SK-N-SH (cell line): Measurements from ENCODE around the gene ATG7. TPM values are rescaled to one million over a fixed set of nuclear protein-coding genes. Genes with fewer than 3 reads are reported as not detected.
A peak's percentile ranks its signal among the peaks of the same experiment; 100 is the strongest.

Source experiments
- CTCF ChIA-PET: fragments of 300-600, 350-600 bp; formaldehyde crosslinking; extraction: SDS; loops from one replicate; lab custom pipeline; 2021; lab: Yijun Ruan, JAX
- POLR2A ChIA-PET: fragments of 350-600 bp; sonication (Branson Sonifier 250); formaldehyde crosslinking; extraction: SDS; loops from one replicate; lab custom pipeline; 2020; ENCODE audit warnings: antibody characterized with exemption, inconsistent platforms; lab: Yijun Ruan, JAX
- DNase-seq: peaks from one replicate; pipeline ENCODE4 v3.0.0; 2012
- H2AFZ ChIP-seq: fragments of 200-600 bp; sonication (generic); 2 replicates; pipeline ENCODE4 v1.8.1; 2016; ENCODE audit warnings: antibody characterized with exemption, mild to moderate bottlenecking, low read depth
- H3F3A ChIP-seq: fragments of 200-600 bp; sonication (generic); replicated peaks from 2 replicates; pipeline ENCODE3; 2016; ENCODE audit warnings: antibody characterized with exemption, mild to moderate bottlenecking; ENCODE audit not compliant: insufficient read depth
- H3K27ac ChIP-seq, 2 experiments: fragments of 200-500 bp in 1 of 2; fragments of 200-600 bp in 1 of 2; sonication (Bioruptor generic) in 1 of 2; sonication (generic), shearing (Covaris generic) in 1 of 2; 2 replicates each; pipeline versions ENCODE4 v1.5.1 to v1.6.1; 2014 to 2016; ENCODE audit warnings: low read depth in 2 of 2, inconsistent platforms in 1 of 2, low read length in 1 of 2, mild to moderate bottlenecking in 1 of 2, mixed read lengths in 1 of 2
- H3K27me3 ChIP-seq: fragments of 200-600 bp; sonication (generic), shearing (Covaris generic); 2 replicates; pipeline ENCODE4 v1.6.1; 2016; ENCODE audit warnings: mixed run types; ENCODE audit not compliant: insufficient read depth
- H3K36me3 ChIP-seq, 2 experiments: fragments of 200-500 bp in 1 of 2; fragments of 200-600 bp in 1 of 2; sonication (Bioruptor generic) in 1 of 2; sonication (generic) in 1 of 2; replicated peaks in 1 of 2; 2 replicates each; pipeline versions ENCODE3 to v1.5.1; 2014 to 2016; ENCODE audit warnings: low read length in 1 of 2, mild to moderate bottlenecking in 1 of 2; ENCODE audit not compliant: insufficient read depth in 2 of 2, control insufficient read depth in 1 of 2
- H3K4me1 ChIP-seq, 2 experiments: fragments of 200-500 bp in 1 of 2; fragments of 200-600 bp in 1 of 2; sonication (Bioruptor generic) in 1 of 2; sonication (generic), shearing (Covaris generic) in 1 of 2; 2 replicates each; pipeline versions ENCODE4 v1.5.1 to v1.6.1; 2014 to 2016; ENCODE audit warnings: low read depth in 1 of 2, low read length in 1 of 2, mixed run types in 1 of 2; ENCODE audit not compliant: insufficient read depth in 2 of 2, control insufficient read depth in 1 of 2
- H3K4me2 ChIP-seq: fragments of 200-600 bp; sonication (generic), shearing (Covaris generic); 2 replicates; pipeline ENCODE4 v1.6.1; 2017; ENCODE audit warnings: mixed run types
- H3K4me3 ChIP-seq, 2 experiments: fragments of 200-500 bp in 1 of 2; fragments of 200-600 bp in 1 of 2; sonication (Bioruptor generic) in 1 of 2; sonication (generic), shearing (Covaris generic) in 1 of 2; 2 replicates each; pipeline versions ENCODE4 v1.5.1 to v1.8.1; 2014 to 2016; ENCODE audit warnings: low read depth in 2 of 2, inconsistent platforms in 1 of 2, low read length in 1 of 2, mild to moderate bottlenecking in 1 of 2, mixed read lengths in 1 of 2, moderate library complexity in 1 of 2
- H3K79me2 ChIP-seq: fragments of 200-600 bp; sonication (generic); 2 replicates; pipeline ENCODE4 v1.8.1; 2017; ENCODE audit warnings: mild to moderate bottlenecking; ENCODE audit not compliant: insufficient read depth
- H3K9ac ChIP-seq: fragments of 200-600 bp; sonication (generic); 2 replicates; pipeline ENCODE4 v1.6.1; 2017; ENCODE audit warnings: mixed run types
- H3K9me2 ChIP-seq: fragments of 200-600 bp; sonication (generic); 2 replicates; pipeline ENCODE4 v1.6.1; 2017; ENCODE audit warnings: mixed run types
- H3K9me3 ChIP-seq: fragments of 200-600 bp; sonication (generic); 2 replicates; pipeline ENCODE4 v1.6.1; 2017; ENCODE audit warnings: mixed run types, mild to moderate bottlenecking, moderate library complexity
- H4K20me1 ChIP-seq: fragments of 200-600 bp; sonication (generic); 2 replicates; pipeline ENCODE4 v1.6.1; 2017; ENCODE audit warnings: mild to moderate bottlenecking, mixed run types; ENCODE audit not compliant: insufficient read depth
- CHD2 ChIP-seq: fragments of 150-350 bp; IDR thresholded peaks from 2 replicates; pipeline ENCODE4 v1.6.1; 2018; ENCODE audit warnings: low read length; ENCODE audit not compliant: partially characterized antibody
- ELF1 ChIP-seq: IDR thresholded peaks from 2 replicates; pipeline ENCODE4 v1.4.0; 2012
- EP300 ChIP-seq, 2 experiments: IDR thresholded peaks; 2 replicates each; pipeline versions ENCODE4 v1.4.0 to v1.6.1; 2012; ENCODE audit warnings: borderline replicate concordance in 1 of 2, low read depth in 1 of 2, low read length in 1 of 2
- FOSL2 ChIP-seq: IDR thresholded peaks from 2 replicates; pipeline ENCODE4 v1.4.0; 2012; ENCODE audit warnings: low read depth, mild to moderate bottlenecking, moderate library complexity, borderline replicate concordance
- FOXJ3 ChIP-seq: sonication (generic); formaldehyde crosslinking; IDR thresholded peaks from 2 replicates; pipeline ENCODE4 v1.5.1; 2020; ENCODE audit warnings: mild to moderate bottlenecking, missing genetic modification reagents
- FOXM1 ChIP-seq: IDR thresholded peaks from 2 replicates; pipeline ENCODE4 v1.4.0; 2012; ENCODE audit warnings: low read depth, mild to moderate bottlenecking
- GABPA ChIP-seq: IDR thresholded peaks from 2 replicates; pipeline ENCODE4 v1.4.0; 2012; ENCODE audit warnings: low read depth, mild to moderate bottlenecking
- MXI1 ChIP-seq: IDR thresholded peaks from 2 replicates; pipeline ENCODE4 v1.6.1; 2012; ENCODE audit warnings: mild to moderate bottlenecking, low read depth, low read length, improper control_type of control experiment
- NFIC ChIP-seq: IDR thresholded peaks from 2 replicates; pipeline ENCODE4 v1.4.0; 2012; ENCODE audit warnings: borderline replicate concordance
- NRF1 ChIP-seq: IDR thresholded peaks from 2 replicates; pipeline ENCODE4 v1.6.1; 2012; ENCODE audit warnings: low read depth, mild to moderate bottlenecking, low read length
- PBX3 ChIP-seq: IDR thresholded peaks from 2 replicates; pipeline ENCODE4; 2012
- RAD21 ChIP-seq: IDR thresholded peaks from 2 replicates; pipeline ENCODE4 v1.6.1; 2012; ENCODE audit warnings: mild to moderate bottlenecking, low read length
- RCOR1 ChIP-seq: fragments of 150-350 bp; IDR thresholded peaks from 2 replicates; pipeline ENCODE4 v1.6.1; 2017; ENCODE audit warnings: antibody characterized with exemption, low read length
- REST ChIP-seq: IDR thresholded peaks from 2 replicates; pipeline ENCODE4 v1.6.1; 2012; ENCODE audit warnings: mild to moderate bottlenecking, low read depth, low read length, moderate library complexity
- RXRA ChIP-seq: IDR thresholded peaks from 2 replicates; pipeline ENCODE4 v1.4.0; 2012; ENCODE audit warnings: low read depth, mild to moderate bottlenecking, borderline replicate concordance
- SIN3A ChIP-seq: IDR thresholded peaks from 2 replicates; pipeline ENCODE4 v1.6.1; 2012; ENCODE audit warnings: low read depth, mild to moderate bottlenecking, low read length, moderate library complexity, borderline replicate concordance
- SMC3 ChIP-seq: IDR thresholded peaks from 2 replicates; pipeline ENCODE4 v1.6.1; 2012; ENCODE audit warnings: low read depth, low read length, improper control_type of control experiment
- TAF1 ChIP-seq: IDR thresholded peaks from 2 replicates; pipeline ENCODE4 v1.6.1; 2012; ENCODE audit warnings: low read depth, mild to moderate bottlenecking, low read length, moderate library complexity, borderline replicate concordance
- TCF12 ChIP-seq: IDR thresholded peaks from 2 replicates; pipeline ENCODE4 v1.4.0; 2012
- TEAD4 ChIP-seq: IDR thresholded peaks from 2 replicates; pipeline ENCODE4 v1.4.0; 2012; ENCODE audit warnings: mild to moderate bottlenecking, borderline replicate concordance; ENCODE audit not compliant: insufficient read depth
- WGBS: methylation state at CpG from one replicate; pipeline ENCODE4 v1.1.6; 2017; ENCODE audit warnings: low lambda C conversion rate; 5-methylcytosine and 5-hydroxymethylcytosine counted together
- polyA plus RNA-seq, 3 experiments: library from polyadenylated mRNA; depleted of rRNA; stranded (reverse); fragments of >200 nt; gene quantifications; 2 replicates each; pipeline ENCODE4 v1.2.3, GENCODE V29; 2012
- TF ChIP-seq, protein P1 (sequence below): fragments of 150-350 bp; IDR thresholded peaks from 2 replicates; pipeline ENCODE4 v1.6.1; 2016; ENCODE audit warnings: mild to moderate bottlenecking, low read depth, low read length
- TF ChIP-seq, protein P2 (sequence below): fragments of 200-600 bp; sonication (generic); IDR thresholded peaks from 2 replicates; pipeline ENCODE4 v1.6.1; 2017; ENCODE audit warnings: antibody characterized with exemption, mild to moderate bottlenecking, moderate library complexity
- TF ChIP-seq, protein P3 (sequence below): fragments of 150-350 bp; IDR thresholded peaks from 2 replicates; pipeline ENCODE4 v1.6.1; 2017; ENCODE audit warnings: antibody characterized with exemption, low read length, low read depth, borderline replicate concordance
- TF ChIP-seq, protein P4 (sequence below): IDR thresholded peaks from 2 replicates; pipeline ENCODE4 v1.4.0; 2012; ENCODE audit warnings: low read depth

ATG7 gene
- polyA plus RNA-seq, 1 of the 3 experiments (the other 2 are of a cell fraction), result 29.5 TPM

GRCh38 chr3:11582191-11582968, 310.2 kb downstream of the ATG7 start:
- Histone ChIP-seq H2AFZ (no peak overlapping the region), H3K27ac (peak overlapping the region; percentile 80 to 88), H3K27me3 (no peaks in the 10 kb centered on the region), H3K4me2 (peak overlapping the region; percentile 90), H3K4me1 (peaks cover 36 to 42% of the 10 kb centered on the region in 2 experiments), H3K36me3 (peaks cover 3 to 9% of the 10 kb centered on the region in 2 experiments), H3K79me2 (peaks cover 100% of the 10 kb centered on the region), H4K20me1 (peaks cover 92% of the 10 kb centered on the region), H3F3A (peaks cover 23% of the 10 kb centered on the region), H3K9me2 (no peaks in the 10 kb centered on the region), H3K4me3 (peak overlapping the region; percentile 33 to 49), H3K9ac (peak overlapping the region; percentile 59), H3K9me3 (no peaks in the 10 kb centered on the region)
- WGBS, result 27% methylated on average over 13 of the region's 13 CpGs
- POLR2A ChIA-PET, result interaction anchor here (0.7 kb wide), 1 partner anchor 760 kb away, joined by 3 read pairs; no protein-coding TSS in a partner anchor
- CTCF ChIA-PET, result interaction anchor here (1.3 kb wide), 1 partner anchor 10 kb away, joined by 3 read pairs; no protein-coding TSS in a partner anchor
- peak; percentile 60 for DNase-seq
- no peak for TF ChIP-seq CHD2
- TF ChIP-seq TEAD4, result no peak
- peak; percentile 59; the same call in 1 of the 2 replicates for TF ChIP-seq SIN3A
- TF ChIP-seq, protein P1, sequence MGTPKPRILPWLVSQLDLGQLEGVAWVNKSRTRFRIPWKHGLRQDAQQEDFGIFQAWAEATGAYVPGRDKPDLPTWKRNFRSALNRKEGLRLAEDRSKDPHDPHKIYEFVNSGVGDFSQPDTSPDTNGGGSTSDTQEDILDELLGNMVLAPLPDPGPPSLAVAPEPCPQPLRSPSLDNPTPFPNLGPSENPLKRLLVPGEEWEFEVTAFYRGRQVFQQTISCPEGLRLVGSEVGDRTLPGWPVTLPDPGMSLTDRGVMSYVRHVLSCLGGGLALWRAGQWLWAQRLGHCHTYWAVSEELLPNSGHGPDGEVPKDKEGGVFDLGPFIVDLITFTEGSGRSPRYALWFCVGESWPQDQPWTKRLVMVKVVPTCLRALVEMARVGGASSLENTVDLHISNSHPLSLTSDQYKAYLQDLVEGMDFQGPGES, result no peak
- TF ChIP-seq MXI1, result no peak
- TF ChIP-seq NRF1, result no peak
- TF ChIP-seq, protein P2, sequence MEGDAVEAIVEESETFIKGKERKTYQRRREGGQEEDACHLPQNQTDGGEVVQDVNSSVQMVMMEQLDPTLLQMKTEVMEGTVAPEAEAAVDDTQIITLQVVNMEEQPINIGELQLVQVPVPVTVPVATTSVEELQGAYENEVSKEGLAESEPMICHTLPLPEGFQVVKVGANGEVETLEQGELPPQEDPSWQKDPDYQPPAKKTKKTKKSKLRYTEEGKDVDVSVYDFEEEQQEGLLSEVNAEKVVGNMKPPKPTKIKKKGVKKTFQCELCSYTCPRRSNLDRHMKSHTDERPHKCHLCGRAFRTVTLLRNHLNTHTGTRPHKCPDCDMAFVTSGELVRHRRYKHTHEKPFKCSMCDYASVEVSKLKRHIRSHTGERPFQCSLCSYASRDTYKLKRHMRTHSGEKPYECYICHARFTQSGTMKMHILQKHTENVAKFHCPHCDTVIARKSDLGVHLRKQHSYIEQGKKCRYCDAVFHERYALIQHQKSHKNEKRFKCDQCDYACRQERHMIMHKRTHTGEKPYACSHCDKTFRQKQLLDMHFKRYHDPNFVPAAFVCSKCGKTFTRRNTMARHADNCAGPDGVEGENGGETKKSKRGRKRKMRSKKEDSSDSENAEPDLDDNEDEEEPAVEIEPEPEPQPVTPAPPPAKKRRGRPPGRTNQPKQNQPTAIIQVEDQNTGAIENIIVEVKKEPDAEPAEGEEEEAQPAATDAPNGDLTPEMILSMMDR, result no peak
- no peak for TF ChIP-seq GABPA
- TF ChIP-seq RCOR1, result peak; percentile 34; the same call in 1 of the 2 replicates
- no peak for TF ChIP-seq FOXM1
- peak; percentile 14; the same call in 1 of the 2 replicates for TF ChIP-seq RAD21
- TF ChIP-seq REST, result no peak
- TF ChIP-seq, protein P3, sequence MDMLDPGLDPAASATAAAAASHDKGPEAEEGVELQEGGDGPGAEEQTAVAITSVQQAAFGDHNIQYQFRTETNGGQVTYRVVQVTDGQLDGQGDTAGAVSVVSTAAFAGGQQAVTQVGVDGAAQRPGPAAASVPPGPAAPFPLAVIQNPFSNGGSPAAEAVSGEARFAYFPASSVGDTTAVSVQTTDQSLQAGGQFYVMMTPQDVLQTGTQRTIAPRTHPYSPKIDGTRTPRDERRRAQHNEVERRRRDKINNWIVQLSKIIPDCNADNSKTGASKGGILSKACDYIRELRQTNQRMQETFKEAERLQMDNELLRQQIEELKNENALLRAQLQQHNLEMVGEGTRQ, result no peak
- TF ChIP-seq RXRA, result peak; percentile 50; the same call in 1 of the 2 replicates
- no peak for TF ChIP-seq SMC3
- no peak for TF ChIP-seq ELF1
- no peak for TF ChIP-seq FOSL2
- TF ChIP-seq, protein P4, sequence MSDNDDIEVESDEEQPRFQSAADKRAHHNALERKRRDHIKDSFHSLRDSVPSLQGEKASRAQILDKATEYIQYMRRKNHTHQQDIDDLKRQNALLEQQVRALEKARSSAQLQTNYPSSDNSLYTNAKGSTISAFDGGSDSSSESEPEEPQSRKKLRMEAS, result no peak
- peak; percentile 91 for TF ChIP-seq NFIC
- peak; percentile 23; the same call in 1 of the 2 replicates for TF ChIP-seq TAF1
- TF ChIP-seq TCF12, result peak; percentile 90
- peak; percentile 67 for TF ChIP-seq PBX3
- peak; percentile 29 to 53; a peak in 2 of 4 replicates for TF ChIP-seq EP300 (IDR thresholded peaks at IDR 0.05; ENCODE audit: borderline replicate concordance in 1 of 2, low read depth in 1 of 2, low read length in 1 of 2)
- no peak for TF ChIP-seq FOXJ3
